Neuronal stem cell (in vitro differentiated cells): ENCODE data around the gene EIF4E3.
A peak's percentile ranks its signal among the peaks of the same experiment; 100 is the strongest.

Source experiments
- DNase-seq: peaks from one replicate; pipeline ENCODE4 v3.0.0-alpha.2; 2013; ENCODE audit warnings: low spot score
- H2AFZ ChIP-seq: one replicate; pipeline ENCODE4 v1.6.1; 2013; ENCODE audit warnings: mild to moderate bottlenecking, low read length, inconsistent platforms
- H2AK5ac ChIP-seq: 2 replicates; pipeline ENCODE4 v1.6.1; 2013; ENCODE audit warnings: low read depth, mild to moderate bottlenecking, inconsistent platforms, low read length, moderate library complexity, mixed read lengths
- H2BK120ac ChIP-seq: 2 replicates; pipeline ENCODE4 v1.6.1; 2013; ENCODE audit warnings: low read depth, mild to moderate bottlenecking, inconsistent platforms, low read length, moderate library complexity, mixed read lengths
- H2BK12ac ChIP-seq: one replicate; pipeline ENCODE4 v1.6.1; 2013; ENCODE audit warnings: low read length, inconsistent platforms
- H2BK15ac ChIP-seq: 2 replicates; pipeline ENCODE4 v1.6.1; 2013; ENCODE audit warnings: mild to moderate bottlenecking, low read length, inconsistent platforms, mixed read lengths
- H2BK5ac ChIP-seq: one replicate; pipeline ENCODE4 v1.6.1; 2013; ENCODE audit warnings: inconsistent platforms, mild to moderate bottlenecking, low read length, moderate library complexity
- H3K14ac ChIP-seq: one replicate; pipeline ENCODE4 v1.6.1; 2013; ENCODE audit warnings: low read length, inconsistent platforms
- H3K18ac ChIP-seq: 2 replicates; pipeline ENCODE4 v1.6.1; 2013; ENCODE audit warnings: low read length, inconsistent platforms
- H3K23ac ChIP-seq: 2 replicates; pipeline ENCODE4 v1.6.1; 2013; ENCODE audit warnings: low read depth, mild to moderate bottlenecking, mixed read lengths, low read length, inconsistent platforms; ENCODE audit not compliant: poor library complexity
- H3K27ac ChIP-seq: replicated peaks from 3 replicates; pipeline ENCODE4 v1.5.1; 2013; ENCODE audit warnings: low read length, inconsistent platforms
- H3K27me3 ChIP-seq, 3 experiments: 2 replicates each; pipeline ENCODE4 v1.6.1; 2013; ENCODE audit warnings: low read length in 3 of 3, mild to moderate bottlenecking in 2 of 3, inconsistent platforms in 1 of 3, low read depth in 1 of 3, mixed read lengths in 1 of 3, moderate library complexity in 1 of 3; ENCODE audit not compliant: control insufficient read depth in 3 of 3, insufficient read depth in 3 of 3
- H3K36me3 ChIP-seq, 2 donors: replicated peaks in 1 of 2; 2 replicates each; pipeline ENCODE4 v1.6.1; 2013; ENCODE audit warnings: low read length in 2 of 2; ENCODE audit not compliant: control insufficient read depth in 2 of 2, insufficient read depth in 2 of 2
- H3K4ac ChIP-seq: 2 replicates; pipeline ENCODE4 v1.6.1; 2013; ENCODE audit warnings: inconsistent platforms, mild to moderate bottlenecking, low read length, moderate library complexity
- H3K4me1 ChIP-seq, 2 donors: 1 replicate in 1 of 2; 2 replicates in 1 of 2; pipeline ENCODE4 v1.6.1; 2013; ENCODE audit warnings: low read length in 2 of 2, low read depth in 1 of 2; ENCODE audit not compliant: control insufficient read depth in 2 of 2, insufficient read depth in 1 of 2
- H3K4me2 ChIP-seq: one replicate; pipeline ENCODE4 v1.6.1; 2013; ENCODE audit warnings: mild to moderate bottlenecking, low read length, inconsistent platforms; ENCODE audit not compliant: insufficient read depth, poor library complexity, severe bottlenecking
- H3K4me3 ChIP-seq, 2 donors: 2 replicates each; pipeline ENCODE4 v1.5.1; 2013; ENCODE audit warnings: low read length in 2 of 2, mild to moderate bottlenecking in 2 of 2, inconsistent platforms in 1 of 2, moderate library complexity in 1 of 2
- H3K79me1 ChIP-seq: one replicate; pipeline ENCODE4 v1.6.1; 2013; ENCODE audit warnings: low read depth, mild to moderate bottlenecking, inconsistent platforms, low read length, moderate library complexity
- H3K9ac ChIP-seq: one replicate; pipeline ENCODE4 v1.6.1; 2013; ENCODE audit warnings: mild to moderate bottlenecking, low read depth, low read length, inconsistent platforms; ENCODE audit not compliant: poor library complexity
- H3K9me3 ChIP-seq, 2 donors: replicated peaks in 1 of 2; 2 replicates each; pipeline versions ENCODE3 to v1.6.1; 2013; ENCODE audit warnings: low read length in 2 of 2, mild to moderate bottlenecking in 2 of 2, inconsistent platforms in 1 of 2, low read depth in 1 of 2, mixed read lengths in 1 of 2, moderate library complexity in 1 of 2; ENCODE audit not compliant: control insufficient read depth in 2 of 2, insufficient read depth in 1 of 2
- H4K8ac ChIP-seq: one replicate; pipeline ENCODE4 v1.6.1; 2013; ENCODE audit warnings: low read depth, mild to moderate bottlenecking, inconsistent platforms, low read length, moderate library complexity
- H4K91ac ChIP-seq: one replicate; pipeline ENCODE4 v1.6.1; 2013; ENCODE audit warnings: low read length, low read depth, mild to moderate bottlenecking, inconsistent platforms; ENCODE audit not compliant: poor library complexity
- WGBS, 2 donors: extraction: QIAGEN DNeasy Blood & Tissue Kit; methylation state at CpG; one replicate each; pipeline ENCODE4 v1.1.7; 2013; ENCODE audit warnings: missing lambda C conversion rate in 2 of 2, mixed read lengths in 1 of 2; ENCODE audit not compliant: insufficient read length in 2 of 2, insufficient replicate concordance in 1 of 2; ENCODE audit errors: extremely low coverage in 2 of 2; 5-methylcytosine and 5-hydroxymethylcytosine counted together

The EIF4E3 gene

GRCh38 chr3:71652781-71653413, 72.3 kb downstream of the EIF4E3 start:
- no CpG with 5 or more reads among the region's 14 CpGs for WGBS, 2 donors
- H2AK5ac ChIP-seq, result no peak overlapping the region
- no peak overlapping the region for H2BK15ac ChIP-seq
- H3K4me2 ChIP-seq, result no peak overlapping the region
- no peak overlapping the region for H3K4ac ChIP-seq
- no peak overlapping the region for H4K8ac ChIP-seq
- H3K27me3 ChIP-seq, result peaks cover 0 to 9% (median 0%) of the 10 kb centered on the region in 3 experiments
- no peak overlapping the region for H3K27ac ChIP-seq
- H3K79me1 ChIP-seq, result no peaks in the 10 kb centered on the region
- H4K91ac ChIP-seq, result no peak overlapping the region
- no peak overlapping the region for H3K4me3 ChIP-seq
- no peak overlapping the region for H3K14ac ChIP-seq
- no peak overlapping the region for H2BK12ac ChIP-seq
- H2BK120ac ChIP-seq, result no peak overlapping the region
- peaks cover 0 to 5% of the 10 kb centered on the region in 2 donors for H3K4me1 ChIP-seq
- peak; percentile 24 for DNase-seq
- H3K9ac ChIP-seq, result no peak overlapping the region
- H2BK5ac ChIP-seq, result no peak overlapping the region
- no peaks in the 10 kb centered on the region for H3K9me3 ChIP-seq
- no peak overlapping the region for H3K23ac ChIP-seq
- H3K18ac ChIP-seq, result no peak overlapping the region
- no peaks in the 10 kb centered on the region for H3K36me3 ChIP-seq
- H2AFZ ChIP-seq, result no peak overlapping the region

GRCh38 chr3:71651625-71652024, 73.6 kb downstream of the EIF4E3 start:
- Histone ChIP-seq H3K9ac (no peak overlapping the region), H4K8ac (no peak overlapping the region), H3K14ac (no peak overlapping the region), H2BK15ac (no peak overlapping the region), H2AK5ac (no peak overlapping the region), H2AFZ (no peak overlapping the region), H3K4me2 (no peak overlapping the region), H2BK120ac (no peak overlapping the region), H3K18ac (no peak overlapping the region), H3K9me3 (no peaks in the 10 kb centered on the region), H3K27ac (no peak overlapping the region), H2BK5ac (no peak overlapping the region), H3K79me1 (no peaks in the 10 kb centered on the region), H3K4me1 (peaks cover 0 to 5% of the 10 kb centered on the region in 2 donors), H3K27me3 (peaks cover 0 to 9% (median 0%) of the 10 kb centered on the region in 3 experiments), H3K36me3 (no peaks in the 10 kb centered on the region), H3K4me3 (no peak overlapping the region), H3K23ac (no peak overlapping the region), H4K91ac (no peak overlapping the region), H2BK12ac (no peak overlapping the region), H3K4ac (no peak overlapping the region)
- no CpG with 5 or more reads among the region's 6 CpGs for WGBS, 2 donors
- no peak for DNase-seq

GRCh38 chr3:71650372-71650771, 74.8 kb downstream of the EIF4E3 start:
- Histone ChIP-seq H4K8ac (no peak overlapping the region), H2BK5ac (no peak overlapping the region), H3K4me1 (peaks cover 0 to 5% of the 10 kb centered on the region in 2 donors), H3K9me3 (no peaks in the 10 kb centered on the region), H2BK15ac (no peak overlapping the region), H3K36me3 (no peaks in the 10 kb centered on the region), H3K14ac (no peak overlapping the region), H4K91ac (no peak overlapping the region), H3K9ac (no peak overlapping the region), H3K79me1 (no peaks in the 10 kb centered on the region), H3K18ac (no peak overlapping the region), H2BK120ac (no peak overlapping the region), H3K4me3 (no peak overlapping the region), H3K27me3 (peaks cover 0 to 9% (median 0%) of the 10 kb centered on the region in 3 experiments), H3K23ac (no peak overlapping the region), H3K4ac (no peak overlapping the region), H2BK12ac (no peak overlapping the region), H3K4me2 (no peak overlapping the region), H2AFZ (no peak overlapping the region), H3K27ac (no peak overlapping the region), H2AK5ac (no peak overlapping the region)
- no CpG with 5 or more reads among the region's 5 CpGs for WGBS, 2 donors
- no peak for DNase-seq

GRCh38 chr3:71649757-71650156, 75.4 kb downstream of the EIF4E3 start:
- Histone ChIP-seq H3K23ac (no peak overlapping the region), H3K36me3 (no peaks in the 10 kb centered on the region), H2BK15ac (no peak overlapping the region), H3K4ac (no peak overlapping the region), H4K8ac (no peak overlapping the region), H4K91ac (no peak overlapping the region), H2BK5ac (no peak overlapping the region), H2AFZ (no peak overlapping the region), H3K18ac (no peak overlapping the region), H2BK120ac (no peak overlapping the region), H3K9ac (no peak overlapping the region), H3K9me3 (no peaks in the 10 kb centered on the region), H3K14ac (no peak overlapping the region), H3K4me2 (no peak overlapping the region), H3K27ac (no peak overlapping the region), H2BK12ac (no peak overlapping the region), H3K4me3 (no peak overlapping the region), H3K79me1 (no peaks in the 10 kb centered on the region), H3K27me3 (peaks cover 0 to 9% (median 0%) of the 10 kb centered on the region in 3 experiments), H2AK5ac (no peak overlapping the region), H3K4me1 (peaks cover 0 to 5% of the 10 kb centered on the region in 2 donors)
- no CpG with 5 or more reads among the region's 6 CpGs for WGBS, 2 donors
- no peak for DNase-seq
